A549 treated with ZK216348 at 1 μM for 4 hours (cell line): ENCODE data around the gene WDPCP. TPM values are rescaled to one million over a fixed set of nuclear protein-coding genes. Genes with fewer than 3 reads are reported as not detected.

Experiments used
- total RNA-seq: library from RNA; stranded (reverse); fragments of 200-300 nt; extraction: Qiagen RNA extraction; gene quantifications from 5 replicates; pipeline ENCODE4 v1.2.3, GENCODE V29; 2022; ENCODE audit warnings: low read depth

WDPCP gene
- total RNA-seq = 2.9 to 4.4 TPM (median 3.8 TPM) in 5 replicates

GRCh38 chr2:63588385-63589147, at the start of gene WDPCP, which contains the start of gene MDH1:
Gene WDPCP (minus strand): TSS chr2:63588477. CDS start chr2:63588271, 206 bp downstream.
Gene MDH1 (plus strand): TSS chr2:63588963. CDS start chr2:63589044, 81 bp downstream.

Other genes with a start within 250 kb of the WDPCP start
- 233 to 244 TPM (median 235 TPM) in 5 replicates for gene MDH1, start 486 bp upstream of the WDPCP start, total RNA-seq